ENCODE results near the gene C4orf50.
"Not testable (repeated sequence)": the region's sequence is repeated elsewhere in the genome, so short reads cannot be mapped to it uniquely, and the experiment has no call there.

C4orf50 gene

DNA sequence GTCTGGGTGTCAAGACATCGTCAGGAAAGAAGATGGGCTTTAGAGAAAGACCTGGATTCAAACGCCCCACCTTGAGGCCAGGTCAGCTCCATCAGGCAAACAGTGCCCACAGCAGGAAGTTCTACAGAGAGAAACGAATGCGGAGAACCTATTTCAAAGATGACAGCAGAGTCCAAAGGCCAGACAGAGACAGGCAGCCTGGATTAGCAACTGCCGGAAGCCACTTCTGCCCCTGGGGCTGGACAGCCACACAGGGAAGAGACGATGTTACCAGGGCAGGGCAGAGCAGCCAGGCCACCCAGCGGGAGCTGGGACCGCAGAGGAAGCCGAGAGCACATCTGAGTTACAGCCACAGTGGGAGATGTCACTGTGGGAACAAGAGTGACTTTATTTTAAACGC lies 1.2 kb downstream of the C4orf50 start:
- no peak for DNase-seq (ENCODE audit: low read depth)

DNA sequence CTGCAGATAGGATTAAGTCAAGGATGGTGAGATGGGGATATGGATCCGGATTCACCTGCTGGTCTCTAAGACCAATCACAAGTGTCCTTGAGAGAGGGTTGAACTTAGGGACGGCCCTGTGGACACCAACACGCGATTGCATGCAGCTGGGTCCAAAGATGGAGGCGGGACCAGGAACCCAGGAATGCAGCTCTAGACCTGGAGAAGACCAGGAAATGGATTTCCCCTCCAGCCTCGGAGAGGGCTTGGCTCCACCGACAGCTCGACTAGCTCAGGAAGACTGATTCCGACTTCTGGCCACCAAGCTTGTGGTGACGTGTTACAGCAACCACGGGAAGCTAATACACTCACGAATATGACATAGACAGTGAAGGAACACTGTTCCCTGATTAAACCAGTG lies 4.7 kb downstream of the C4orf50 start:
- no peak for DNase-seq (ENCODE audit: low read depth)

DNA sequence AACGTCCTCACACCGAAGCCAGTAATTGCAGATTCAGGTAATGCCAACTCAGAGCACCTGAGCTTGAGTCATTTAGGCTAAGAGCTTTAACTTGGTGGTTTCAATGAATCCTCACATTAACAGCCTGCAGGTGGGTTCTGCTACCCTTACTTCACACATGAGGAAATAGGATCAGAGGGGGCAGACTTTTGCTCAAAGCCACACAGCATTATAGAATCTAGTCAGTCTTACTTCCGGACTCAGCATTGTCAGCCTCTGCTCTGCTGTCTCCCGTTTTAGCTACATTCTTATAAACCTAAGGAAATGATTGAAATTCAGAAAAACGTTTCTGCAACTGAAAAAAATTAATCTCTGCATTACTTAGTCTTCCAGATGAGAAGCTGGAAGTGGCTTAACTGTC lies 6.0 kb downstream of the C4orf50 start:
- no peak for DNase-seq (ENCODE audit: low read depth)

- no peak for DNase-seq (ENCODE audit: low read depth)
These were observed 6.5 kb downstream of the C4orf50 start for GRCh38 chr4:6011686-6012085.

DNA sequence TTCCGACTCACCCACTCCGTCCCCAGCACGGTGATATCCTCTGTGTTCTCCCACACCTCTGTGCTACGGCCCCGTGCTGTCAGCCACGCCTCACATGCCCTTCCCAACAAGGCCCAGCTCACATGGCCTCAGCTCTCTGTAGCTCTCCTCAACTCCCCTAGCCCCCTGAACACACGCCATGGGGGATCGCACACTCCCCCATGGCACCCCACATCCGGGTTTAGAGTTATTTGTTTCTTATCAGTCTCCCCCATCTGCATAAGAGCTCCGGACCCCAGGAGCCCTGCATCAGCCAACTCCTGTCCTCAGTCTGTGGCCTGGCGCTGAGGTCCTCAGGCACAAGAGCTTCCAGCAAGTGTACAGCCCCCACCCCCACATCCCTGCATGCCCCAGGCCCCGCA lies 7.0 kb downstream of the C4orf50 start:
- no peak for DNase-seq (ENCODE audit: low read depth)

DNA sequence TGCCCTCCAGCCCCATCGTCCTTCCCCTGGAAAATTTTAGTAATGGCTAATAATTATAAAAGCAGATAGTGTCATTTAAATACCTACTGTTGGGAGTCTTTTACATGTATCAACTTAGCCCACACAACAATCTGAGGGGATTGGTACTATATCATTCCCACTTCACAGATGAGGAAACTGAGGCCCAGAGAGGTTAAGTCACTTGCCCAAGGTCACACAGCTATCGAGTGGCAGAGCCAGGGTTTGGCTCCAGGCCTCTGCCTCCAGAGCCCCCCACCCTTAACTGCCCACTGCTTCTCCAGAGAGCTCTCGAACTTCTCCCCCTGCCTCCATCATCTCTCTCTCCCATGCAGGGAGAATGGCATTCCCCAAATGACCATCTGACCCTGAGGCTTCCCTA lies 7.4 kb downstream of the C4orf50 start:
- no peak for DNase-seq (ENCODE audit: low read depth)

DNA sequence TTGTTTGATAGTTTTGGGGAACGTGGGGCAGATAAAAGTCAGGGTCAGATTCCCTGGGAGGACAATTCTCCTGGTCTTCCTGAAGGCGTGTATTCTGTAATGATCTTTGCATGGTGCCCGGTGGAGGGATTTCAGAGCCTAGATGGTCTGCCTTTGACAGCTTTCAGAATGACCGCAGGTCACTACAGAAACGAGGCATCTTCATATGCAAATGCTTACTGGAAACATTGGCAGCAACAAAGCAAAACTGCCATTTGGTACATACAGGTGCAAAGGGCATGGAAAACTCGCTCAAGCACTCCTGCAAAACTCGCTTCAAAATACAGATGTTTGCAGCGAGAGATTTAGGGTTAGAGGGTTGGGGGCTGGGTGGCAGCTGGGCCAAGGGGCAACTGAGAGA lies 8.8 kb downstream of the C4orf50 start:
- no peak for DNase-seq (ENCODE audit: low read depth)

DNA sequence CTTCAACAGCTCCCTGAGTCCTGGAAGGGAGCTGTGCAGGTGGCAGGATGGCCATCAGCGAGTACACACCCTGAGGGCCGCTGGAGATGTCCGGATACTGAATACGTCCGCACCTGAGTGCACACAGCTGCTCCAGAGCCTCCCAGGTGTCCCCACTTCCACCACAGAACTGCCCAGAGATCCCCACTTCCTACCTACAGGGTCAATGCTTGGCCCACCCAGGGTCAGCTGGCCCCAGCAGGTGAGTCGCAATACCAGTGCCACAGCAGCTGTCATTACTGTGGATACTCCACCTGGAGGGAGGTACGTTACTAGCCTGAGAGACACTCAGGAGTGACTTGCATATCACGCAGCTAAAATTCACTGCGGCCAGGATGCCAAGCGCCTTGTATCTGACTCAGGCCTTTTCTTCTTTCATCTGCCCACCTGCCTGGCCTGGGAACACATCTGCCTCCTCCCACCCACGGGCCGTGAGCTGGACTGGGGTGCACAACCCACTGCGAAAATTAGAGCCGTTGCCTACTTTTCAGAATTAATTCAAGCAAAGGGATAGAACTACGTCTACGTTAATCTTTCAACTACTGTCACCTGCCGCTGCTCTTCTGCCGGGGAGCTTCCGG lies 9.4 kb downstream of the C4orf50 start:
- DNase-seq (ENCODE audit: low read depth), result no peak

- no peak for DNase-seq (ENCODE audit: low read depth)
These were observed 10.1 kb downstream of the C4orf50 start for GRCh38 chr4:6008092-6008551.

DNA sequence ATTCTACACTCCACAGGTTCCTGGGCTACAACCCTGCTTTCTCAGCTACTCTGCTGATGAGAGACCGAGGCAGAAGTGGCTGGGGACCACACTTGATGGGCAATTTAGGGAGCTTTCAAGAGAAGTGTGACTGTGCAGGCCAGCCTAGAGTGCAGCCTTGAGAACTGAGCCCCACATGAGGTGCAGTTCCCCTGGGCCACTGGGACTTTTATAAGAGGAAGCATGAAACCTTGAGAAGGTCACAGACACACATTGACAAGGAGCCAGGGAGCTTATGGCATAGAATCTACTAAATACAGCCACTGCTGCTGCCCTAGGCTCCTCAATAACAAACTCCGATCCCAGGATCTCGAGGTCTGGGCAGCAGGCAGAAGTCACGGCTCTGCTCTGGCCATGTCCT lies 13.1 kb downstream of the C4orf50 start:
- DNase-seq (ENCODE audit: low read depth), result no peak

DNA sequence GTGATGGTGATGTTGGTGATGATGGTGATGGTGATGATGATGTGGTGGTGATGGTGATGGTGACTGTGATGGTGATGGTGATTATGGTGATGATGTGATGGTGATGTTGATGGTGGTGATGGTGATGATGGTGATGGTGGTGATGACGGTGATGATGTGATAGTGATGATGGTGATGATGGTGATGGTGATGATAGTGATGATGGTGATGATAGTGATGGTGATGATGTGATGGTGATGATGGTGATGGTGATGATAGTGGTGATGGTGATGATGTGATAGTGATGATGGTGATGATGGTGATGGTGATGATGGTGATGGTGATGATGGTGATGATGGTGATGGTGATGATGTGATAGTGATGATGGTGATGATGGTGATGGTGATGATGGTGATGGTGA lies 14.7 kb downstream of the C4orf50 start:
- DNase-seq (ENCODE audit: low read depth), result not testable (repeated sequence)

DNA sequence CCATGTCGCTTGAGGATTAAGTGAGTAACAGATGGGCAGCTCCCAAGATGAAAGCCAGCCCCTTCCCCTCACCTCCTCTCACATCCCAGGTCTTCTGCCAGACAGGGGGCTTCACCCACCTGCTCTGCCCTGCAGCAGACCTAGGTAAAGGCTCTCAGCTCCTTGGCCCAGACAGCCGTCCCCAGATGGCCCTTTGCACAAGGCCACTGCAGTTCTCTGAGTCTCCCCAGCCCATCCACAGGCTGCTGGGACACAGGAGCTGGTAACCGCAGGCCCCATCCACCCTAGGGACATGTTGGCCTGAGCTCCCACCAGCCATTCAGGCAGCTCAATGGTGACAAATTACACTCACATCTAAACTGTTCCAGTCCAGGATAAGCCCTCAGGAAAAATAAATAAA lies 15.3 kb downstream of the C4orf50 start:
- no peak for DNase-seq (ENCODE audit: low read depth)

GRCh38 chr4:6002492-6002833 lies 15.8 kb downstream of the C4orf50 start:
- DNase-seq (ENCODE audit: low read depth), result no peak

- DNase-seq (ENCODE audit: low read depth), result no peak
These were observed 16.3 kb downstream of the C4orf50 start for GRCh38 chr4:6001680-6002491.

GRCh38 chr4:5999830-6000365 lies 18.3 kb downstream of the C4orf50 start:
- no peak for DNase-seq (ENCODE audit: low read depth)

GRCh38 chr4:5999356-5999755 lies 18.9 kb downstream of the C4orf50 start:
- DNase-seq (ENCODE audit: low read depth), result no peak

GRCh38 chr4:5998333-5998936 lies 19.8 kb downstream of the C4orf50 start:
- DNase-seq (ENCODE audit: low read depth), result peak; percentile 10

DNA sequence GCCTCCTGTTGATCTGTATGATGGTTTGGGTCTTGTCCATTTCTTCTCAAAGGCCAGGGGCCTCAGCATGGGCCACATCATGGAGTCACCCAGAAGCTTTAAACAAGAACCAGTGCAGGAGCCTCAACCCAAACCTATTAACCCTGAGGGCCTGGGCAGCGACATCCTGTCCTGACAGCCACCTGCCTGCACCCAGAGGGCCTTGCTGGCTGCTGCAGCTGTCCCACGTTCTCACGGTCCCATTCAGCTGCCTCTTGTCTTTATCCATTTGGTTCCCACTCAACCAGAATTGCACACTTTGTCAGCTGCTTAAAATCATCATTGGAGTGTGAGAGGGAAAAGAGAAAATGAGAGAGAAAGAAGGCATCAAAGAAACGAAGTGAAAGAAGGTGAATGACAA lies 21.6 kb downstream of the C4orf50 start:
- DNase-seq (ENCODE audit: low read depth), result no peak

- DNase-seq (ENCODE audit: low read depth), result no peak
These were observed 22.2 kb downstream of the C4orf50 start for GRCh38 chr4:5995901-5996623.

- no peak for DNase-seq (ENCODE audit: low read depth)
These were observed 24.1 kb downstream of the C4orf50 start for GRCh38 chr4:5993876-5994811.

DNA sequence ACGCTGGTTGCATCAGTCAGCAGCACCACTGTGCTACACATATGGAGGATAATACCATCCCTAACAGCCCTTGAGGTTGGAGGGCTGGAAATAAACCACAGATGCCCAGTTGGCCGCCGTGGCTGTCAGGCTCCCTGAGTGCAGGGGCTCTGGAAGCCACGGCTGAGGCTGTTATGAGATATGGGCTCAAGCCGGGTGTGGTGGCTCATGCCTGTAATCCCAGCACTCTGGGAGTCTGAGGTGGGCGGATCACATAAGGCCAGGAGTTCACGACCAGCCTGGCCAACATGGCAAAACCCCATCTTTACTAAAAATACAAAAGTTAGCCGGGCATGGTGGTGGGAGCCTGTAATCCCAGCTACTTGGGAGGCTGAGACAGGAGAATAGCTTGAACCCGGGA lies 24.9 kb downstream of the C4orf50 start:
- DNase-seq (ENCODE audit: low read depth), result not testable (repeated sequence)
